Colonic mucosa (tissue), 4 donors: ENCODE results near the gene LDLRAD3. TPM values are rescaled to one million over a fixed set of nuclear protein-coding genes. Genes with fewer than 3 reads are reported as not detected.

Experiments
- DNase-seq: peaks from one replicate; pipeline ENCODE4 v3.0.0-alpha.2; 2020
- H3K27ac ChIP-seq: fragments of 200-600 bp; one replicate; pipeline ENCODE4 v1.8.0; 2021
- H3K27me3 ChIP-seq: fragments of 200-600 bp; one replicate; pipeline ENCODE4 v1.8.0; 2021
- H3K36me3 ChIP-seq: fragments of 200-600 bp; one replicate; pipeline ENCODE4 v1.8.0; 2021
- H3K4me1 ChIP-seq: fragments of 200-600 bp; one replicate; pipeline ENCODE4 v1.8.0; 2021; ENCODE audit warnings: mild to moderate bottlenecking
- H3K4me3 ChIP-seq: fragments of 200-600 bp; one replicate; pipeline ENCODE4 v1.8.0; 2021
- H3K9ac ChIP-seq, 2 donors: one replicate each; pipeline ENCODE4 v1.7.0; 2013; ENCODE audit warnings: control low read depth in 2 of 2, low read depth in 2 of 2, low read length in 2 of 2
- H3K9me3 ChIP-seq: fragments of 200-600 bp; one replicate; pipeline ENCODE4 v1.8.0; 2021
- CTCF ChIP-seq: fragments of 200-600 bp; IDR thresholded peaks from one replicate; pipeline ENCODE4 v1.8.0; 2022; ENCODE audit warnings: antibody characterized with exemption, mild to moderate bottlenecking
- intact Hi-C: fragments of 100-400 bp; cut with DNase I; formaldehyde crosslinking; loops from one replicate; pipeline ENCODE4 v1.14.1; 2022
- total RNA-seq, 2 donors: library from RNA; stranded (reverse); fragmentation: NEBNext Ultra II Directional in 1 of 2; extraction: Animal tissue kit (Norgen Biotek cat#: 25700) in 1 of 2; gene quantifications; one replicate each; pipeline ENCODE4 v1.2.1, GENCODE V29; 2021
- donor health status: healthy.
- donor health status: DM: no; HTN: no; CAD: no.
- donor health status: DM: no; HTN: no; CAD: no.

The LDLRAD3 gene
- total RNA-seq, 2 donors from 2014 or later = 1.9 to 2.9 TPM

GRCh38 chr11:36057379-36058042 lies 113.6 kb downstream of the LDLRAD3 start:
- no peak for TF ChIP-seq CTCF
- intact Hi-C loops = no loop called here
- H3K27me3 ChIP-seq = no peaks in the 10 kb centered on the region
- no peak overlapping the region for H3K27ac ChIP-seq
- H3K4me1 ChIP-seq = no peaks in the 10 kb centered on the region
- no peak overlapping the region for H3K9ac ChIP-seq
- no peak overlapping the region for H3K4me3 ChIP-seq
- no peaks in the 10 kb centered on the region for H3K9me3 ChIP-seq
- no peak for DNase-seq
- no peaks in the 10 kb centered on the region for H3K36me3 ChIP-seq

GRCh38 chr11:36059660-36060059 lies 115.8 kb downstream of the LDLRAD3 start:
- intact Hi-C loops = no loop called here
- Histone ChIP-seq H3K27me3 (no peaks in the 10 kb centered on the region), H3K9ac (no peak overlapping the region), H3K36me3 (no peaks in the 10 kb centered on the region), H3K27ac (no peak overlapping the region), H3K9me3 (no peaks in the 10 kb centered on the region), H3K4me3 (no peak overlapping the region), H3K4me1 (no peaks in the 10 kb centered on the region)
- DNase-seq = no peak
- no peak for TF ChIP-seq CTCF

GRCh38 chr11:36060926-36061325 lies 117.1 kb downstream of the LDLRAD3 start:
- no peaks in the 10 kb centered on the region for H3K27me3 ChIP-seq
- TF ChIP-seq CTCF = no peak
- no peaks in the 10 kb centered on the region for H3K4me1 ChIP-seq
- H3K9ac ChIP-seq = no peak overlapping the region
- no peak overlapping the region for H3K27ac ChIP-seq
- no peaks in the 10 kb centered on the region for H3K36me3 ChIP-seq
- no peak for DNase-seq
- intact Hi-C loops = no loop called here
- no peak overlapping the region for H3K4me3 ChIP-seq
- H3K9me3 ChIP-seq = no peaks in the 10 kb centered on the region

GRCh38 chr11:36061471-36061870 lies 117.6 kb downstream of the LDLRAD3 start:
- Histone ChIP-seq H3K27ac (no peak overlapping the region), H3K27me3 (no peaks in the 10 kb centered on the region), H3K4me3 (no peak overlapping the region), H3K36me3 (no peaks in the 10 kb centered on the region), H3K4me1 (no peaks in the 10 kb centered on the region), H3K9me3 (no peaks in the 10 kb centered on the region), H3K9ac (no peak overlapping the region)
- no peak for DNase-seq
- no peak for TF ChIP-seq CTCF
- intact Hi-C loops = no loop called here

GRCh38 chr11:36062796-36063365 lies 119.0 kb downstream of the LDLRAD3 start:
- no peak for DNase-seq
- H3K9me3 ChIP-seq = peaks cover 4% of the 10 kb centered on the region
- no peak overlapping the region for H3K27ac ChIP-seq
- H3K4me1 ChIP-seq = no peaks in the 10 kb centered on the region
- intact Hi-C loops = no loop called here
- no peak overlapping the region for H3K4me3 ChIP-seq
- no peak for TF ChIP-seq CTCF
- H3K27me3 ChIP-seq = no peaks in the 10 kb centered on the region
- H3K36me3 ChIP-seq = no peaks in the 10 kb centered on the region
- H3K9ac ChIP-seq = no peak overlapping the region
